Astrocyte (in vitro differentiated cells and primary cell): ENCODE results near the gene UBE2V1.

ENCODE experiments used
- EZH2 ChIP-seq: IDR thresholded peaks from 2 replicates; pipeline ENCODE4 v1.6.1; 2012; ENCODE audit warnings: mild to moderate bottlenecking, low read length, inconsistent platforms; ENCODE audit not compliant: insufficient read depth
- TF ChIP-seq, protein P1 (sequence below): IDR thresholded peaks from 2 replicates; pipeline ENCODE4 v1.5.1; 2011; ENCODE audit warnings: low read depth, mild to moderate bottlenecking, inconsistent platforms, low read length, moderate library complexity; ENCODE audit not compliant: insufficient read depth

DNA sequence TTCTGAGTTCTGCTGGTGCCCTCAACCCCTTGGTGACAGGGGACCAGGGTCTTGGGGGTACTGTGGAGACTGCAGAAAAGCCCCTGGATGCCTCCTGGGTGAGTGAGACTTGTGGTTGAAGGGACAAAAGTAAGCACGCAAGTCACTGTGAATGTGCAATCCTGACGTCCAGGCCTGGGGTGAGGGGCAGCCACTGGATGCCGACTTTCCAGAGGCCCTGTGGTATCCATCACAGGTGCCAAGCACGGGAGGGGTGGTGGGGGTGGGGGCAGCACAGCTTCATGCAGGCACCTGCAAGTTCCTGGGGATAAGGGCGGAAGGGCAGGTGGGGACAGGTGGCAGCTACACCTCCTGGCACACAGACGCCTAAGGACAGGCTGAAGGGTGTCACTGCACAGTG is 20.1 kb upstream of the UBE2V1 start:
- TF ChIP-seq, protein P1, sequence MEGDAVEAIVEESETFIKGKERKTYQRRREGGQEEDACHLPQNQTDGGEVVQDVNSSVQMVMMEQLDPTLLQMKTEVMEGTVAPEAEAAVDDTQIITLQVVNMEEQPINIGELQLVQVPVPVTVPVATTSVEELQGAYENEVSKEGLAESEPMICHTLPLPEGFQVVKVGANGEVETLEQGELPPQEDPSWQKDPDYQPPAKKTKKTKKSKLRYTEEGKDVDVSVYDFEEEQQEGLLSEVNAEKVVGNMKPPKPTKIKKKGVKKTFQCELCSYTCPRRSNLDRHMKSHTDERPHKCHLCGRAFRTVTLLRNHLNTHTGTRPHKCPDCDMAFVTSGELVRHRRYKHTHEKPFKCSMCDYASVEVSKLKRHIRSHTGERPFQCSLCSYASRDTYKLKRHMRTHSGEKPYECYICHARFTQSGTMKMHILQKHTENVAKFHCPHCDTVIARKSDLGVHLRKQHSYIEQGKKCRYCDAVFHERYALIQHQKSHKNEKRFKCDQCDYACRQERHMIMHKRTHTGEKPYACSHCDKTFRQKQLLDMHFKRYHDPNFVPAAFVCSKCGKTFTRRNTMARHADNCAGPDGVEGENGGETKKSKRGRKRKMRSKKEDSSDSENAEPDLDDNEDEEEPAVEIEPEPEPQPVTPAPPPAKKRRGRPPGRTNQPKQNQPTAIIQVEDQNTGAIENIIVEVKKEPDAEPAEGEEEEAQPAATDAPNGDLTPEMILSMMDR, result no peak
- no peak for TF ChIP-seq EZH2
